B cell (primary cell): ENCODE results near the gene HPS4. TPM values are rescaled to one million over a fixed set of nuclear protein-coding genes. Genes with fewer than 3 reads are reported as not detected.
A peak's percentile ranks its signal among the peaks of the same experiment; 100 is the strongest.

Experiments used
- ATAC-seq: fragments of 200-7000 bp; cut with Tn5 transposase; one replicate; pipeline ENCODE4 v1.10.0; 2021; ENCODE audit warnings: low read depth, mild to moderate bottlenecking, moderate number of reproducible peaks, moderate library complexity
- CTCF ChIA-PET: fragments of 350-600 bp; sonication (Branson Sonifier 250); formaldehyde crosslinking; loops from one replicate; lab custom pipeline; 2021; ENCODE audit warnings: antibody characterized with exemption, inconsistent platforms; lab: Charles Lee
- POLR2A ChIA-PET: fragments of 350-600 bp; sonication (Branson Sonifier 250); formaldehyde crosslinking; loops from one replicate; lab custom pipeline; 2021; ENCODE audit warnings: antibody characterized with exemption; lab: Charles Lee
- DNase-seq: peaks from one replicate; pipeline ENCODE4 v3.0.0; 2013
- H2AFZ ChIP-seq: 2 replicates; pipeline ENCODE4 v1.6.1; 2012; ENCODE audit warnings: mild to moderate bottlenecking, low read depth, low read length; ENCODE audit not compliant: insufficient read depth, poor library complexity, severe bottlenecking
- H3K27ac ChIP-seq, 2 donors: 1 replicate in 1 of 2; 2 replicates in 1 of 2; pipeline ENCODE4 v1.5.1; 2012 to 2013; ENCODE audit warnings: low read length in 2 of 2, mild to moderate bottlenecking in 2 of 2, moderate library complexity in 1 of 2
- H3K27me3 ChIP-seq, 4 experiments: fragments of 200-600 bp in 1 of 4; sonication (generic) in 1 of 4; replicated peaks in 1 of 4; 1 replicate in 2 of 4; 2 replicates in 2 of 4; pipeline versions ENCODE4 v1.6.1 to v1.7.0; 2013 to 2016; ENCODE audit warnings: low read length in 3 of 4, mild to moderate bottlenecking in 2 of 4, mixed read lengths in 1 of 4, moderate library complexity in 1 of 4; ENCODE audit not compliant: insufficient read depth in 4 of 4, control insufficient read depth in 3 of 4; ENCODE audit errors: control extremely low read depth in 1 of 4
- H3K36me3 ChIP-seq, 2 experiments: replicated peaks in 1 of 2; 1 replicate in 1 of 2; 2 replicates in 1 of 2; pipeline versions ENCODE4 v1.6.1 to v1.7.1; 2013; ENCODE audit warnings: low read length in 1 of 2; ENCODE audit not compliant: insufficient read depth in 2 of 2, control insufficient read depth in 1 of 2; ENCODE audit errors: control extremely low read depth in 1 of 2, extremely low read depth in 1 of 2
- H3K4me1 ChIP-seq, 2 donors: fragments of 200-600 bp in 1 of 2; sonication (generic) in 1 of 2; 1 replicate in 1 of 2; 2 replicates in 1 of 2; pipeline versions ENCODE4 v1.5.1 to v1.6.1; 2013 to 2017; ENCODE audit warnings: low read length in 2 of 2; ENCODE audit not compliant: control insufficient read depth in 2 of 2, insufficient read depth in 2 of 2
- H3K4me2 ChIP-seq: replicated peaks from 2 replicates; pipeline ENCODE3; 2012; ENCODE audit warnings: mild to moderate bottlenecking, low read depth, low read length; ENCODE audit not compliant: poor library complexity, severe bottlenecking
- H3K4me3 ChIP-seq, 5 experiments: fragments of 200-600 bp in 1 of 5; sonication (generic) in 1 of 5; 1 replicate in 3 of 5; 2 replicates in 2 of 5; pipeline versions ENCODE4 v1.5.1 to v1.7.0; 2011 to 2016; ENCODE audit warnings: low read length in 4 of 5, mild to moderate bottlenecking in 4 of 5, low read depth in 2 of 5, control low read depth in 1 of 5, moderate library complexity in 1 of 5; ENCODE audit not compliant: insufficient read depth in 1 of 5; ENCODE audit errors: control extremely low read depth in 1 of 5, extremely low read depth in 1 of 5
- H3K79me2 ChIP-seq: fragments of 200-600 bp; sonication (generic); one replicate; pipeline ENCODE4 v1.6.0; 2016; ENCODE audit warnings: low read length; ENCODE audit not compliant: control insufficient read depth, insufficient read depth
- H3K9ac ChIP-seq: fragments of 200-600 bp; sonication (generic); 2 replicates; pipeline ENCODE4 v1.6.1; 2017; ENCODE audit warnings: mild to moderate bottlenecking, low read length, moderate library complexity
- H3K9me3 ChIP-seq, 3 donors: one replicate each; pipeline versions ENCODE4 v1.6.1 to v1.7.1; 2013; ENCODE audit warnings: low read length in 2 of 3; ENCODE audit not compliant: control insufficient read depth in 2 of 3, insufficient read depth in 1 of 3; ENCODE audit errors: control extremely low read depth in 1 of 3
- H4K20me1 ChIP-seq: 2 replicates; pipeline ENCODE4 v1.6.0; 2012; ENCODE audit warnings: mild to moderate bottlenecking, low read length; ENCODE audit not compliant: insufficient read depth, control insufficient read depth, poor library complexity, severe bottlenecking
- H3K27ac Mint-ChIP-seq: one replicate; pipeline ENCODE4 v1.8.0; 2021; ENCODE audit warnings: mixed read lengths
- H3K27me3 Mint-ChIP-seq: one replicate; pipeline ENCODE4 v1.8.0; 2021; ENCODE audit warnings: mixed read lengths
- H3K4me1 Mint-ChIP-seq: one replicate; pipeline ENCODE4 v1.8.0; 2021; ENCODE audit warnings: mixed read lengths
- H3K4me3 Mint-ChIP-seq: one replicate; pipeline ENCODE4 v1.8.0; 2021; ENCODE audit warnings: mixed read lengths
- H3K9me3 Mint-ChIP-seq: one replicate; pipeline ENCODE4 v1.8.0; 2022; ENCODE audit warnings: mixed read lengths; ENCODE audit not compliant: insufficient read depth
- CTCF ChIP-seq: fragments of 200-600 bp; IDR thresholded peaks from one replicate; pipeline ENCODE4 v1.8.0; 2022; ENCODE audit warnings: antibody characterized with exemption, mild to moderate bottlenecking
- EZH2 ChIP-seq: IDR thresholded peaks from 2 replicates; pipeline ENCODE4 v1.6.1; 2012; ENCODE audit warnings: borderline replicate concordance, low read depth, mild to moderate bottlenecking, moderate library complexity, low read length; ENCODE audit not compliant: insufficient read depth, poor library complexity, severe bottlenecking
- WGBS: methylation state at CpG from one replicate; pipeline ENCODE4 v1.1.5; 2013; ENCODE audit warnings: missing lambda C conversion rate; ENCODE audit not compliant: insufficient coverage; 5-methylcytosine and 5-hydroxymethylcytosine counted together
- intact Hi-C: fragments of 100-400 bp; cut with micrococcal nuclease; formaldehyde crosslinking; loops from one replicate; pipeline ENCODE4 v1.10.0; 2022
- polyA plus RNA-seq: library from polyadenylated mRNA; depleted of rRNA; stranded (reverse); fragments of >200 nt; gene quantifications from 2 replicates; pipeline ENCODE4 v1.2.3, GENCODE V29; 2012
- total RNA-seq, 2 donors: library from RNA; stranded (reverse); fragments of 120-200 nt in 1 of 2; gene quantifications; 1 replicate in 1 of 2; 2 replicates in 1 of 2; pipeline versions ENCODE4 v1.2.3 to v1.2.4, GENCODE V29; 2013 to 2022

HPS4 gene
- total and polyA plus RNA-seq, 2 donors (not counting 1 experiment from before 2014, with no cell fraction given), result 34.8 to 61.8 TPM

- Histone ChIP-seq H3K4me1 (peaks cover 50 to 61% of the 10 kb centered on the region in 2 donors), H4K20me1 (no peaks in the 10 kb centered on the region), H3K9ac (peak overlapping the region; percentile 94), H3K4me3 (peak overlapping the region; percentile 70 to 96 (median 75)), H2AFZ (peak overlapping the region; percentile 83), H3K27me3 (no peaks in the 10 kb centered on the region), H3K79me2 (peaks cover 44% of the 10 kb centered on the region), H3K4me2 (peak overlapping the region; percentile 86), H3K36me3 (peaks cover 0 to 7% of the 10 kb centered on the region in 2 experiments), H3K27ac (peak overlapping the region; percentile 90 to 98), H3K9me3 (no peaks in the 10 kb centered on the region)
- Mint-ChIP-seq H3K4me3 (peak overlapping the region; percentile 94), H3K27ac (peak overlapping the region; percentile 97), H3K4me1 (peaks cover 71% of the 10 kb centered on the region), H3K27me3 (no peaks in the 10 kb centered on the region), H3K9me3 (no peaks in the 10 kb centered on the region)
- POLR2A ChIA-PET, result interaction anchor here (0.5 to 2.1 kb wide), 8 partner anchors 14 to 190 kb away, joined by 3 to 8 read pairs (median 4); partner anchors contain the start of gene TFIP11
- ATAC-seq, result no peak
- 5% methylated on average over 6 of the region's 7 CpGs for WGBS
- no peak for DNase-seq
- TF ChIP-seq EZH2, result no peak
- no peak for TF ChIP-seq CTCF
- intact Hi-C loops, result loop anchor here (1.0 kb wide), 5 partner anchors 29 to 189 kb away; partner anchors contain the start of genes TFIP11 and TPST2
- CTCF ChIA-PET, result interaction anchor here (1.0 to 2.0 kb wide), 7 partner anchors 10 to 189 kb away, joined by 4 to 8 read pairs (median 7); no protein-coding TSS in a partner anchor
Observed at GRCh38 chr22:26483043-26483438, 542 bp downstream of the HPS4 start.

GRCh38 chr22:26482161-26482560, 1.4 kb downstream of the HPS4 start:
- peak overlapping the region; percentile 94 for H3K4me3 Mint-ChIP-seq
- TF ChIP-seq EZH2 (no peak), CTCF (no peak)
- peak overlapping the region; percentile 72 to 90 for H3K27ac ChIP-seq
- POLR2A ChIA-PET, result interaction anchor here (0.6 kb wide), 1 partner anchor 182 kb away, joined by 3 read pairs; no protein-coding TSS in a partner anchor
- H3K27me3 ChIP-seq, result no peaks in the 10 kb centered on the region
- ATAC-seq, result no peak
- H3K9ac ChIP-seq, result no peak overlapping the region
- peaks cover 50 to 61% of the 10 kb centered on the region in 2 donors for H3K4me1 ChIP-seq
- DNase-seq, result no peak
- no peak overlapping the region for H3K4me2 ChIP-seq
- no peak overlapping the region for H3K4me3 ChIP-seq
- no peaks in the 10 kb centered on the region for H3K9me3 ChIP-seq
- H3K36me3 ChIP-seq, result peaks cover 0 to 9% of the 10 kb centered on the region in 2 experiments
- H3K9me3 Mint-ChIP-seq, result no peaks in the 10 kb centered on the region
- H3K79me2 ChIP-seq, result peaks cover 53% of the 10 kb centered on the region
- no peaks in the 10 kb centered on the region for H3K27me3 Mint-ChIP-seq
- intact Hi-C loops, result no loop called here
- peaks cover 78% of the 10 kb centered on the region for H3K4me1 Mint-ChIP-seq
- no peak overlapping the region for H2AFZ ChIP-seq
- peak overlapping the region; percentile 97 for H3K27ac Mint-ChIP-seq
- CTCF ChIA-PET, result interaction anchor here (0.7 to 2.0 kb wide), 8 partner anchors 11 to 190 kb away, joined by 3 to 8 read pairs (median 3); no protein-coding TSS in a partner anchor
- WGBS, result 53% methylated on average over 2 of the region's 5 CpGs
- H4K20me1 ChIP-seq, result no peaks in the 10 kb centered on the region
